ENCODE measurements around the gene CCDC69. TPM values are rescaled to one million over a fixed set of nuclear protein-coding genes. Genes with fewer than 3 reads are reported as not detected.
"Not testable (repeated sequence)": the region's sequence is repeated elsewhere in the genome, so short reads cannot be mapped to it uniquely, and the experiment has no call there.

CCDC69 gene
- total RNA-seq, 1 experiment from 2014 or later, result 5.1 TPM

GRCh38 chr5:151236888-151237287, 13.0 kb upstream of the CCDC69 start:
- Mint-ChIP-seq H3K4me1 (ENCODE audit: low read depth, unreplicated experiment) (peaks cover 9% of the 10 kb centered on the region), H3K27ac (ENCODE audit: unreplicated experiment) (no peak overlapping the region), H3K9me3 (ENCODE audit: unreplicated experiment) (no peaks in the 10 kb centered on the region), H3K36me3 (ENCODE audit: insufficient read depth, unreplicated experiment) (no peaks in the 10 kb centered on the region), H3K27me3 (ENCODE audit: insufficient read depth, unreplicated experiment) (peaks cover 3% of the 10 kb centered on the region), H3K4me3 (ENCODE audit: unreplicated experiment) (no peak overlapping the region)
- H3K4me1 ChIP-seq, result peaks cover 9% of the 10 kb centered on the region
- H3K27me3 ChIP-seq (replicated peaks; ENCODE audit: control insufficient read depth, insufficient read depth, low read length), result no peaks in the 10 kb centered on the region
- DNase-seq, result no peak
- TF ChIP-seq CTCF (IDR thresholded peaks at IDR 0.05; ENCODE audit: insufficient read depth in 1 of 2, low read depth in 1 of 2, low read length in 1 of 2, severe bottlenecking in 1 of 2, unreplicated experiment in 1 of 2), result no peak
- intact Hi-C loops (cut with micrococcal nuclease; ENCODE audit: unreplicated experiment), result no loop called here
- no peaks in the 10 kb centered on the region for H3K9me3 ChIP-seq
- ChIA-PET CTCF (no interaction called here), POLR2A (no interaction called here)
- H3K36me3 ChIP-seq (ENCODE audit: control insufficient read depth, insufficient read depth, low read length), result no peaks in the 10 kb centered on the region
- H3K4me3 ChIP-seq (ENCODE audit: low read depth, low read length), result no peak overlapping the region
- no TSS peak for BruUV-seq (replicated peaks)

- CTCF ChIA-PET, result interaction anchor here (0.9 kb wide), 1 partner anchor 11 kb away, joined by 3 read pairs; the partner anchor contains the start of gene CCDC69
- H3K4me3 Mint-ChIP-seq (ENCODE audit: unreplicated experiment); H3K9me3 ChIP-seq; H3K27me3 ChIP-seq (replicated peaks; ENCODE audit: control insufficient read depth, insufficient read depth, low read length); POLR2A ChIA-PET; H3K36me3 Mint-ChIP-seq (ENCODE audit: insufficient read depth, unreplicated experiment); BruUV-seq (replicated peaks); H3K27ac Mint-ChIP-seq (ENCODE audit: unreplicated experiment); DNase-seq; H3K9me3 Mint-ChIP-seq (ENCODE audit: unreplicated experiment); intact Hi-C loops (cut with micrococcal nuclease; ENCODE audit: unreplicated experiment); H3K4me3 ChIP-seq (ENCODE audit: low read depth, low read length); H3K4me1 ChIP-seq; H3K36me3 ChIP-seq (ENCODE audit: control insufficient read depth, insufficient read depth, low read length); H3K27me3 Mint-ChIP-seq (ENCODE audit: insufficient read depth, unreplicated experiment); H3K4me1 Mint-ChIP-seq (ENCODE audit: low read depth, unreplicated experiment): not testable (repeated sequence)
Measured at GRCh38 chr5:151235239-151235571, 11.3 kb upstream of the CCDC69 start.

- ChIA-PET POLR2A (no interaction called here), CTCF (interaction anchor here (0.9 kb wide), 1 partner anchor 11 kb away, joined by 3 read pairs; the partner anchor contains the start of gene CCDC69)
- Mint-ChIP-seq H3K4me3 (ENCODE audit: unreplicated experiment) (no peak overlapping the region), H3K27me3 (ENCODE audit: insufficient read depth, unreplicated experiment) (peaks cover 3% of the 10 kb centered on the region), H3K27ac (ENCODE audit: unreplicated experiment) (no peak overlapping the region), H3K4me1 (ENCODE audit: low read depth, unreplicated experiment) (no peaks in the 10 kb centered on the region), H3K9me3 (ENCODE audit: unreplicated experiment) (no peaks in the 10 kb centered on the region), H3K36me3 (ENCODE audit: insufficient read depth, unreplicated experiment) (no peaks in the 10 kb centered on the region)
- Histone ChIP-seq H3K36me3 (ENCODE audit: control insufficient read depth, insufficient read depth, low read length) (no peaks in the 10 kb centered on the region), H3K4me1 (no peaks in the 10 kb centered on the region), H3K9me3 (0 out of 2 replicates have a peak, but pooled peaks cover 3% of the 10 kb centered on the region), H3K27me3 (replicated peaks; ENCODE audit: control insufficient read depth, insufficient read depth, low read length) (no peaks in the 10 kb centered on the region), H3K4me3 (ENCODE audit: low read depth, low read length) (no peak overlapping the region)
- no TSS peak for BruUV-seq (replicated peaks)
- TF ChIP-seq CTCF (IDR thresholded peaks at IDR 0.05; ENCODE audit: insufficient read depth in 1 of 2, low read depth in 1 of 2, low read length in 1 of 2, severe bottlenecking in 1 of 2, unreplicated experiment in 1 of 2), result no peak
- DNase-seq, result no peak
- intact Hi-C loops (cut with micrococcal nuclease; ENCODE audit: unreplicated experiment), result loop anchor here (5.0 kb wide), 1 partner anchor 172 kb away; no protein-coding TSS in a partner anchor
Measured at GRCh38 chr5:151234476-151235238, 10.8 kb upstream of the CCDC69 start.
